Body of pancreas (tissue), 4 donors: ENCODE results near the gene MEF2D.

ENCODE experiments used
- CTCF ChIP-seq, 7 experiments: fragments of 450-650 bp in 4 of 7; fragments of 200-600 bp in 3 of 7; sonication (generic) in 3 of 7; IDR thresholded peaks; one replicate each; pipeline ENCODE4 v1.5.1; 2016 to 2019; ENCODE audit warnings: antibody characterized with exemption in 7 of 7
- POLR2A ChIP-seq, 3 donors: fragments of 450-650 bp; IDR thresholded peaks; one replicate each; pipeline ENCODE4 v1.6.1; 2016; ENCODE audit warnings: antibody characterized with exemption in 3 of 3, mild to moderate bottlenecking in 2 of 3

- no peak for TF ChIP-seq POLR2A (IDR thresholded peaks at IDR 0.05)
- no peak for TF ChIP-seq CTCF (IDR thresholded peaks at IDR 0.05)
Observed at GRCh38 chr1:156504438-156504813, 3.9 kb upstream of the MEF2D start.
